WTC11 (cell line): Measurements from ENCODE around the gene IQCE.

Source experiments
- ATF1 ChIP-seq: sonication (generic); formaldehyde crosslinking; IDR thresholded peaks from 2 replicates; pipeline ENCODE4 v1.8.1; 2023; ENCODE audit warnings: mild to moderate bottlenecking, moderate library complexity, missing genetic modification reagents
- CTCF ChIP-seq: fragments of 200-600 bp; IDR thresholded peaks from 2 replicates; pipeline ENCODE4 v1.8.0; 2022; ENCODE audit warnings: antibody characterized with exemption
- E2F1 ChIP-seq: sonication (generic); formaldehyde crosslinking; IDR thresholded peaks from 2 replicates; pipeline ENCODE4 v1.8.0; 2022; ENCODE audit warnings: mild to moderate bottlenecking, missing genetic modification reagents
- E2F4 ChIP-seq: sonication (generic); formaldehyde crosslinking; IDR thresholded peaks from 2 replicates; pipeline ENCODE4 v1.8.1; 2022; ENCODE audit warnings: low read depth, mild to moderate bottlenecking, moderate library complexity, missing genetic modification reagents, borderline replicate concordance
- EMX1 ChIP-seq: fragments of 250-450 bp; sonication (Bioruptor Pico); IDR thresholded peaks from 2 replicates; pipeline ENCODE4 v1.8.0; 2021; ENCODE audit warnings: mild to moderate bottlenecking
- IRF1 ChIP-seq: sonication (generic); formaldehyde crosslinking; IDR thresholded peaks from 2 replicates; pipeline ENCODE4 v1.8.0; 2023; ENCODE audit warnings: missing genetic modification reagents
- MAX ChIP-seq: sonication (generic); formaldehyde crosslinking; IDR thresholded peaks from 2 replicates; pipeline ENCODE4 v1.8.0; 2022; ENCODE audit warnings: mild to moderate bottlenecking, missing genetic modification reagents
- NR3C1 ChIP-seq: sonication (generic); formaldehyde crosslinking; conservative IDR thresholded peaks from 2 replicates; pipeline ENCODE4 v1.8.1; 2023; ENCODE audit warnings: low read depth, mild to moderate bottlenecking, missing genetic modification reagents
- SOX15 ChIP-seq: fragments of 250-450 bp; sonication (Bioruptor Pico); IDR thresholded peaks from 2 replicates; pipeline ENCODE4 v1.9.0; 2021; ENCODE audit warnings: mild to moderate bottlenecking
- SP1 ChIP-seq: sonication (generic); formaldehyde crosslinking; conservative IDR thresholded peaks from 2 replicates; pipeline ENCODE4 v1.8.1; 2022; ENCODE audit warnings: missing genetic modification reagents
- TEAD4 ChIP-seq: sonication (generic); formaldehyde crosslinking; IDR thresholded peaks from 2 replicates; pipeline ENCODE4 v1.8.0; 2022; ENCODE audit warnings: mild to moderate bottlenecking, missing genetic modification reagents
- ZNF423 ChIP-seq: fragments of 250-450 bp; sonication (Bioruptor Pico); IDR thresholded peaks from 2 replicates; pipeline ENCODE4 v2.1.2; 2022; ENCODE audit warnings: mild to moderate bottlenecking, moderate library complexity
- TF ChIP-seq, protein P1 (sequence below): fragments of 250-450 bp; sonication (Bioruptor Pico); IDR thresholded peaks from 2 replicates; pipeline ENCODE4 v2.1.2; 2022; ENCODE audit warnings: mild to moderate bottlenecking, moderate library complexity

GRCh38 chr7:2513702-2514101, 45.1 kb upstream of the IQCE start:
- TF ChIP-seq, protein P1, sequence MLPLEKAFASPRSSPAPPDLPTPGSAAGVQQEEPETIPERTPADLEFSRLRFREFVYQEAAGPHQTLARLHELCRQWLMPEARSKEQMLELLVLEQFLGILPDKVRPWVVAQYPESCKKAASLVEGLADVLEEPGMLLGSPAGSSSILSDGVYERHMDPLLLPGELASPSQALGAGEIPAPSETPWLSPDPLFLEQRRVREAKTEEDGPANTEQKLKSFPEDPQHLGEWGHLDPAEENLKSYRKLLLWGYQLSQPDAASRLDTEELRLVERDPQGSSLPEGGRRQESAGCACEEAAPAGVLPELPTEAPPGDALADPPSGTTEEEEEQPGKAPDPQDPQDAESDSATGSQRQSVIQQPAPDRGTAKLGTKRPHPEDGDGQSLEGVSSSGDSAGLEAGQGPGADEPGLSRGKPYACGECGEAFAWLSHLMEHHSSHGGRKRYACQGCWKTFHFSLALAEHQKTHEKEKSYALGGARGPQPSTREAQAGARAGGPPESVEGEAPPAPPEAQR = no peak
- TF ChIP-seq TEAD4 (CRISPR knock-in tag) (no peak), NR3C1 (CRISPR knock-in tag) (no peak), ATF1 (CRISPR knock-in tag) (no peak), SP1 (CRISPR knock-in tag) (no peak), CTCF (no peak), E2F1 (CRISPR knock-in tag) (no peak), ZNF423 (CRISPR knock-in tag) (no peak), E2F4 (CRISPR knock-in tag) (no peak), IRF1 (CRISPR knock-in tag) (no peak), EMX1 (CRISPR knock-in tag) (no peak), SOX15 (CRISPR knock-in tag) (no peak), MAX (CRISPR knock-in tag) (no peak)
